Measurements from ENCODE around the gene VWDE. TPM values are rescaled to one million over a fixed set of nuclear protein-coding genes. Genes with fewer than 3 reads are reported as not detected.

The VWDE gene
- total RNA-seq, 1 donor from 2014 or later: 9.8 TPM

DNA sequence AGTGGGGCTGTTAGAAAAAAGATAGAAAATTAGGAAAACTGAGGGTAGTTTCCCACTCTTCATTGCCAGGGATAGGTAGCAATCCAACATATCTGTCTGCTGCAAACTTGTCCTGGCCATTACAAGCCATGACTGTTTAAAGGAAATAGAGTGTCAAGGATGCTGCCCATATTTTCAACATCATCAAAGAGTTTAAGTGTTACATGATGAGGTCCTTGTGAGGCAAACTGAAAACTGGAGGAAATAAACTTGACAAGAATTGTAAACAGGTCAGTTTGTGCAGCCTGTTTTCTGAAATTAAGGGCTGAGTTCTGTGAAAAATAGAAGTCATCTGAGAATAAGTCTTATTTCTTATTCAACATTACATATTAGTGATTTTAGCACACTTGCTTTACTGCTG lies 78.0 kb downstream of the VWDE start:
- H3F3A ChIP-seq (ENCODE audit: low read depth): no peaks in the 10 kb centered on the region
- no peaks in the 10 kb centered on the region for H4K20me1 ChIP-seq (ENCODE audit: low read depth)
- H3K4me3 ChIP-seq: no peak overlapping the region
- H3K36me3 ChIP-seq: no peaks in the 10 kb centered on the region
- no peak for DNase-seq (ENCODE audit: low spot score)
- no peak overlapping the region for H3K9ac ChIP-seq
- Mint-ChIP-seq H3K36me3 (no peaks in the 10 kb centered on the region), H3K27ac (no peak overlapping the region), H3K4me3 (no peak overlapping the region), H3K4me1 (no peaks in the 10 kb centered on the region), H3K9me3 (no peaks in the 10 kb centered on the region), H3K27me3 (ENCODE audit: insufficient read depth, low read depth) (no peaks in the 10 kb centered on the region)
- H3K79me2 ChIP-seq (ENCODE audit: low read depth): no peaks in the 10 kb centered on the region
- H3K9me3 ChIP-seq (ENCODE audit: low read depth): no peaks in the 10 kb centered on the region
- H3K4me1 ChIP-seq: no peaks in the 10 kb centered on the region
- TF ChIP-seq EZH2 (IDR thresholded peaks at IDR 0.05): no peak
- TF ChIP-seq, protein P1, sequence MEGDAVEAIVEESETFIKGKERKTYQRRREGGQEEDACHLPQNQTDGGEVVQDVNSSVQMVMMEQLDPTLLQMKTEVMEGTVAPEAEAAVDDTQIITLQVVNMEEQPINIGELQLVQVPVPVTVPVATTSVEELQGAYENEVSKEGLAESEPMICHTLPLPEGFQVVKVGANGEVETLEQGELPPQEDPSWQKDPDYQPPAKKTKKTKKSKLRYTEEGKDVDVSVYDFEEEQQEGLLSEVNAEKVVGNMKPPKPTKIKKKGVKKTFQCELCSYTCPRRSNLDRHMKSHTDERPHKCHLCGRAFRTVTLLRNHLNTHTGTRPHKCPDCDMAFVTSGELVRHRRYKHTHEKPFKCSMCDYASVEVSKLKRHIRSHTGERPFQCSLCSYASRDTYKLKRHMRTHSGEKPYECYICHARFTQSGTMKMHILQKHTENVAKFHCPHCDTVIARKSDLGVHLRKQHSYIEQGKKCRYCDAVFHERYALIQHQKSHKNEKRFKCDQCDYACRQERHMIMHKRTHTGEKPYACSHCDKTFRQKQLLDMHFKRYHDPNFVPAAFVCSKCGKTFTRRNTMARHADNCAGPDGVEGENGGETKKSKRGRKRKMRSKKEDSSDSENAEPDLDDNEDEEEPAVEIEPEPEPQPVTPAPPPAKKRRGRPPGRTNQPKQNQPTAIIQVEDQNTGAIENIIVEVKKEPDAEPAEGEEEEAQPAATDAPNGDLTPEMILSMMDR (IDR thresholded peaks at IDR 0.05): no peak
- TF ChIP-seq EZH2phosphoT487 (IDR thresholded peaks at IDR 0.05): no peak
- H3K27ac ChIP-seq: no peak overlapping the region
- H3K27me3 ChIP-seq: no peaks in the 10 kb centered on the region
- no peak overlapping the region for H3K4me2 ChIP-seq
- H2AFZ ChIP-seq (replicated peaks): no peak overlapping the region

DNA sequence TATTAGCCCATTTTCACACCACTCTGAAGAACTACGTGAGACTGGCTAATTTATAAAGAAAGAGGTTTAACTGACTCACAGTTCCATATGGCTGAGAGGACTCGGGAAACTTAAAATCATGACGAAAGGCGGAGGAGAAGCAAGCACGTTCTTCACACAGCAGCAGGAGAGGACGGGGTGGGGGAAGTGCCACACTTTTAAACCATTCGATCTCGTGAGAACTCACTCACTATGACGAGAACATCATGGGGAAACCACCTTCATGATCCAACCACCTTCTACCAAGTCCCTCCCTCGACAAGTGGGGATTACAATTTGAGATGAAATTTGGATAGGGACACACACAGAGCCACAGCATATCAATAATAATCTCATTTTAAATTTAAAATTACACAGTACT lies 80.2 kb downstream of the VWDE start:
- Histone ChIP-seq H3K79me2 (ENCODE audit: low read depth) (no peaks in the 10 kb centered on the region), H3F3A (ENCODE audit: low read depth) (no peaks in the 10 kb centered on the region), H3K4me3 (no peak overlapping the region), H4K20me1 (ENCODE audit: low read depth) (no peaks in the 10 kb centered on the region), H3K36me3 (no peaks in the 10 kb centered on the region), H3K27me3 (no peaks in the 10 kb centered on the region), H3K4me2 (no peak overlapping the region), H3K9me3 (ENCODE audit: low read depth) (no peaks in the 10 kb centered on the region), H2AFZ (replicated peaks) (no peak overlapping the region), H3K27ac (no peak overlapping the region), H3K9ac (no peak overlapping the region), H3K4me1 (no peaks in the 10 kb centered on the region)
- Mint-ChIP-seq H3K27ac (no peak overlapping the region), H3K4me3 (no peak overlapping the region), H3K36me3 (no peaks in the 10 kb centered on the region), H3K4me1 (no peaks in the 10 kb centered on the region), H3K9me3 (no peaks in the 10 kb centered on the region), H3K27me3 (ENCODE audit: insufficient read depth, low read depth) (peaks cover 2% of the 10 kb centered on the region)
- no peak for DNase-seq (ENCODE audit: low spot score)
- TF ChIP-seq EZH2phosphoT487 (IDR thresholded peaks at IDR 0.05) (no peak), EZH2 (IDR thresholded peaks at IDR 0.05) (no peak)
- TF ChIP-seq, protein P1 (IDR thresholded peaks at IDR 0.05): no peak

DNA sequence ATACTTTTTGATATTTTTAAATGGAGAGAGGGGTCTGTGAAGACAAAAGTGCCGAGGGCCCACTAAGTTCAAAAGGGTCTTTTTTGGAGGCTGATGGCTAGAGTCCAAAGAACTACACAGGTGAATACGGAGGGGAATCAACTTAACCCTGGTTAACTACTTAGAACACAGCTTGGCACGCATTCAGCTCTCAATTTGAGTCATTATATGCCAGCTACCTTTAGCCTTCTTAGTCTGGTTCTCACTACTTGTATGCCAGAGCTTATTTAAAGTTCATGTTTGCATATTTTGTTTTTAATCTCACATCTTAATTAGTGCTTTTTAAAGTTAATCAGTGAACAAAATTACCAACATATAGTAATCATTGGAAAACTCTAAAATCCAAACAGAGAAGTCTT lies 80.8 kb downstream of the VWDE start:
- Histone ChIP-seq H3K79me2 (ENCODE audit: low read depth) (no peaks in the 10 kb centered on the region), H3K27me3 (no peaks in the 10 kb centered on the region), H4K20me1 (ENCODE audit: low read depth) (no peaks in the 10 kb centered on the region), H3K4me1 (no peaks in the 10 kb centered on the region), H3K9ac (no peak overlapping the region), H3F3A (ENCODE audit: low read depth) (no peaks in the 10 kb centered on the region), H3K27ac (no peak overlapping the region), H3K4me3 (no peak overlapping the region), H3K9me3 (ENCODE audit: low read depth) (no peaks in the 10 kb centered on the region), H2AFZ (replicated peaks) (no peak overlapping the region), H3K36me3 (no peaks in the 10 kb centered on the region), H3K4me2 (no peak overlapping the region)
- no peak for DNase-seq (ENCODE audit: low spot score)
- Mint-ChIP-seq H3K4me1 (no peaks in the 10 kb centered on the region), H3K36me3 (no peaks in the 10 kb centered on the region), H3K4me3 (no peak overlapping the region), H3K9me3 (no peaks in the 10 kb centered on the region), H3K27me3 (ENCODE audit: insufficient read depth, low read depth) (peaks cover 2% of the 10 kb centered on the region), H3K27ac (no peak overlapping the region)
- TF ChIP-seq, protein P1 (IDR thresholded peaks at IDR 0.05): no peak
- no peak for TF ChIP-seq EZH2 (IDR thresholded peaks at IDR 0.05)
- TF ChIP-seq EZH2phosphoT487 (IDR thresholded peaks at IDR 0.05): no peak

Measured in neural progenitor cell (in vitro differentiated cells).